Heart left ventricle (tissue), 16 donors: ENCODE measurements around the gene ZFP37. TPM values are rescaled to one million over a fixed set of nuclear protein-coding genes. Genes with fewer than 3 reads are reported as not detected.
"Not testable (repeated sequence)": the region's sequence is repeated elsewhere in the genome, so short reads cannot be mapped to it uniquely, and the experiment has no call there.

Source experiments
- ATAC-seq, 4 donors: fragments of 200-7000 bp; cut with Tn5 transposase; one replicate each; pipeline ENCODE4 v1.9.1; 2020 to 2022; ENCODE audit warnings: moderate library complexity in 4 of 4, mild to moderate bottlenecking in 3 of 4, moderate number of reproducible peaks in 1 of 4
- DNase-seq, 5 donors: peaks; one replicate each; pipeline ENCODE4 v3.0.0-alpha.2; 2020
- H3K27ac ChIP-seq, 12 donors: fragments of 200-600 bp; sonication (generic) in 4 of 12; one replicate each; pipeline versions ENCODE4 v1.5.0 to v1.8.0; 2016 to 2022; ENCODE audit warnings: mild to moderate bottlenecking in 2 of 12
- H3K27me3 ChIP-seq, 9 donors: fragments of 200-600 bp; sonication (generic) in 2 of 9; one replicate each; pipeline versions ENCODE4 v1.5.1 to v1.8.0; 2016 to 2022; ENCODE audit warnings: mild to moderate bottlenecking in 3 of 9
- H3K36me3 ChIP-seq, 9 donors: fragments of 200-600 bp; sonication (generic) in 2 of 9; one replicate each; pipeline versions ENCODE4 v1.5.0 to v1.8.0; 2018 to 2022; ENCODE audit warnings: mild to moderate bottlenecking in 2 of 9
- H3K4me1 ChIP-seq, 12 donors: fragments of 200-600 bp; sonication (generic) in 4 of 12; one replicate each; pipeline versions ENCODE4 v1.5.0 to v1.8.0; 2016 to 2022; ENCODE audit warnings: mild to moderate bottlenecking in 3 of 12
- H3K4me3 ChIP-seq, 12 donors: fragments of 200-600 bp; sonication (generic) in 4 of 12; one replicate each; pipeline versions ENCODE4 v1.5.0 to v1.8.0; 2017 to 2022; ENCODE audit warnings: mild to moderate bottlenecking in 9 of 12, moderate library complexity in 4 of 12
- H3K9me3 ChIP-seq, 12 donors: fragments of 200-600 bp; sonication (generic) in 4 of 12; one replicate each; pipeline versions ENCODE4 v1.5.0 to v1.8.0; 2016 to 2022; ENCODE audit warnings: mild to moderate bottlenecking in 1 of 12
- POLR2A ChIP-seq, 2 donors: fragments of 450-650 bp; IDR thresholded peaks; one replicate each; pipeline ENCODE4 v1.6.1; 2017; ENCODE audit warnings: antibody characterized with exemption in 2 of 2, mild to moderate bottlenecking in 2 of 2, moderate library complexity in 2 of 2
- WGBS, 4 donors: extraction: QIAGEN DNeasy Blood & Tissue Kit in 2 of 4; methylation state at CpG; one replicate each; pipeline versions ENCODE4 v1.1.5 to v1.1.7; 2013 to 2018; 5-methylcytosine and 5-hydroxymethylcytosine counted together
- intact Hi-C, 10 donors: fragments of 100-400 bp; cut with DNase I; formaldehyde crosslinking; loops; one replicate each; pipeline versions ENCODE4 v1.11.1 to v1.14.2; 2022
- long read RNA-seq, 3 donors: library from polyadenylated mRNA; unstranded; transcript quantifications; one replicate each; pipeline ENCODE4 v2.0.0, GENCODE V29; 2020 to 2021
- polyA plus RNA-seq, 2 donors: library from polyadenylated mRNA; stranded (reverse); fragments of 200-250 nt; gene quantifications; one replicate each; pipeline ENCODE4 v1.2.3, GENCODE V29; 2013
- total RNA-seq, 9 donors: library from RNA; depleted of rRNA in 2 of 9; stranded (reverse); fragments of >200 nt in 2 of 9; fragmentation: NEBNext Ultra II Directional in 3 of 9; extraction: Animal tissue kit (Norgen Biotek cat#: 25700) in 3 of 9; gene quantifications; one replicate each; pipeline versions ENCODE4 v1.1.0 to v1.2.4, GENCODE V29; 2016 to 2023
- TF ChIP-seq, protein P1 (sequence below), 12 donors: fragments of 200-600 bp; sonication (generic) in 4 of 12; IDR thresholded peaks; one replicate each; pipeline versions ENCODE4 v1.5.0 to v1.8.0; 2018 to 2022; ENCODE audit warnings: antibody characterized with exemption in 12 of 12, mild to moderate bottlenecking in 5 of 12
- donor health status: ischemic (EF 13 %, LVEDD 7.1; RV severe dilation, severe dysfunction).
- donor health status: healthy with polysubstance abuse.
- donor health status: DM: no; HTN: yes; CAD: no.
- donor health status: DM: no; HTN: no; CAD: no.
- donor health status: ischemic (EF 25% LVEDD 6.9; RV normal size, moderate dysfunction).
- donor health status: ischemic (EF 25% LVEDD 5.7; RV mildly dilated, moderate dysfunction).
- donor health status: healthy.
- donor health status: DM: yes; HTN: yes; CAD: no.
- donor health status: ischemic (EF 35%, LVEDD 5.7; RV mildly dilated, moderate dysfunction).
- donor health status: nonischemic (EF 11% LVEDD 7.7; RV severe dilation, severe dysfunction).
- donor health status: DM: yes; HTN: yes; CAD: no.
- donor health status: PGD.
- donor health status: ischemic (EF 29% LVEDD 5.4; RV normal size, mild dysfunction).
- donor health status: nonischemic (EF 23%, LVEDD 6.1; RV moderate dilation, normal function).

The ZFP37 gene
- total RNA-seq (1 to 10 TPM in 5 of 9 donors, under 1 TPM in 4; 0.51 to 3.1 (median 1.0) TPM), polyA plus RNA-seq (1 to 10 TPM in 1 of 2 donors, under 1 TPM in 1; 0.34 to 1.1 TPM)
- long read RNA-seq, donor 1, full-length matches to known transcripts, result 3 of 4 reads
- long read RNA-seq, donor 1, partial matches to known transcripts, result 0 of 4 reads
- long read RNA-seq, donor 1, other reads (novel, unspliced or antisense), result 1 of 4 reads
- long read RNA-seq, donor 2, result 0 reads
- long read RNA-seq, donor 3, full-length matches to known transcripts, result 2 of 2 reads
- long read RNA-seq, donor 3, partial matches to known transcripts, result 0 of 2 reads
- long read RNA-seq, donor 3, other reads (novel, unspliced or antisense), result 0 of 2 reads

DNA sequence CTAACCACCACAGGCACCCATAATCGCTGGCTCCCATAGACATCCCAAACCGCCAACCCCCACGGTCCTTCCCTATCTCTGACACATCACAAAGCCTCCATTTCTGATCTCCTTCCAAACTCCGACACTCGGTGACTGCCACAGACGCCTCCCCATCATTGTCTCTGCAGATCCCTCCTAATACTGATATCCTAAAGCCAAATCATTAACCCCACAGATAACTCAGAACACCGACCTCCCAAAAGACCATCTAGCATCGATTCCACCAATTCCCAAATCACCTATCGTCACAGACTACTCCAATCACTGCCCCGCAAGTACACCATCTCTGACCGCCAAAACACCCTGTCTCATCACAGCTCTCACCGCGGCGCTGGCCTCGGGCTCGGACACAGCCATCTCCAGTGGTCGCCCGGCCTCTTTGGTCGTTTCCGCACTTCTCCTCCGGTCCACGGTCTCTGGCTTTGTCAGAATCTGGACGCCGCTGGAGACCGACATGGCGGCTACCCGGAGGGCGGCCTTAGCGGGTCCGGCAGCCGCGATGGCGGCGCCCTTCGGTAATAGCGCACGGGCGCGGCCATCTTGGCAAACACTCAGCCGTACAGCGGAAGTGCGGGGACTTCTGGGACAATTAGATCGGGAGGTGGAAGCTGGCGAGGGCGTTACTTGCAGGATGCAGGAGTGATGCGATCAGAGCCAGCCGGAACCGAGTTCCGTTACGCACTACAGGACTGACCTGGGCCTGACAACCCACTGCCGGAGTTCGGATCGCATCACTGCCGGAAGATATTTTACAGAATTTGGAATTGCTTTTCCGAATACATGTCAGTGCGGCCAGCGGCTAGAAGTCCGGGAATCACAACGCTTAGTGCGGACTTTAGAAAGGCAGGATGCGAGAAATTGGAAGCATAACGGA, at the start of gene ZFP37:
Gene ZFP37 (minus strand): TSS at position 534 of the 916 bp plus-strand sequence. CDS start 36 bp downstream, at position 498.
- intact Hi-C loops, result loop anchor here in 1 of 10 donors (10.0 kb wide), 1 partner anchor 98 kb away; the partner anchor contains the start of gene SLC31A2
- Histone ChIP-seq H3K36me3 (peaks cover 0 to 2% (median 0%) of the 10 kb centered on the region in 9 donors), H3K9me3 (peaks cover 0 to 75% (median 46%) of the 10 kb centered on the region in 12 donors), H3K4me1 (peaks cover 0 to 9% (median 0%) of the 10 kb centered on the region in 12 donors), H3K27me3 (peaks cover 10 to 30% (median 22%) of the 10 kb centered on the region in 9 donors), H3K27ac (peak within 1 kb of the TSS in 11 of 12 donors; percentile 22 to 83 (median 77)), H3K4me3 (peak within 1 kb of the TSS; percentile 33 to 91 (median 78))
- WGBS, 4 donors, result 1 to 3% (median 2%) methylated on average over 62 of the region's 62 CpGs
- DNase-seq (peak; percentile 94 to 96 (median 95)), ATAC-seq (peak; percentile 97 to 100 (median 100))
- TF ChIP-seq, protein P1, sequence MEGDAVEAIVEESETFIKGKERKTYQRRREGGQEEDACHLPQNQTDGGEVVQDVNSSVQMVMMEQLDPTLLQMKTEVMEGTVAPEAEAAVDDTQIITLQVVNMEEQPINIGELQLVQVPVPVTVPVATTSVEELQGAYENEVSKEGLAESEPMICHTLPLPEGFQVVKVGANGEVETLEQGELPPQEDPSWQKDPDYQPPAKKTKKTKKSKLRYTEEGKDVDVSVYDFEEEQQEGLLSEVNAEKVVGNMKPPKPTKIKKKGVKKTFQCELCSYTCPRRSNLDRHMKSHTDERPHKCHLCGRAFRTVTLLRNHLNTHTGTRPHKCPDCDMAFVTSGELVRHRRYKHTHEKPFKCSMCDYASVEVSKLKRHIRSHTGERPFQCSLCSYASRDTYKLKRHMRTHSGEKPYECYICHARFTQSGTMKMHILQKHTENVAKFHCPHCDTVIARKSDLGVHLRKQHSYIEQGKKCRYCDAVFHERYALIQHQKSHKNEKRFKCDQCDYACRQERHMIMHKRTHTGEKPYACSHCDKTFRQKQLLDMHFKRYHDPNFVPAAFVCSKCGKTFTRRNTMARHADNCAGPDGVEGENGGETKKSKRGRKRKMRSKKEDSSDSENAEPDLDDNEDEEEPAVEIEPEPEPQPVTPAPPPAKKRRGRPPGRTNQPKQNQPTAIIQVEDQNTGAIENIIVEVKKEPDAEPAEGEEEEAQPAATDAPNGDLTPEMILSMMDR (IDR thresholded peaks at IDR 0.05), result peak in 1 of 12 donors; percentile 23
- peak in 1 of 2 donors; percentile 32 for TF ChIP-seq POLR2A (IDR thresholded peaks at IDR 0.05)

DNA sequence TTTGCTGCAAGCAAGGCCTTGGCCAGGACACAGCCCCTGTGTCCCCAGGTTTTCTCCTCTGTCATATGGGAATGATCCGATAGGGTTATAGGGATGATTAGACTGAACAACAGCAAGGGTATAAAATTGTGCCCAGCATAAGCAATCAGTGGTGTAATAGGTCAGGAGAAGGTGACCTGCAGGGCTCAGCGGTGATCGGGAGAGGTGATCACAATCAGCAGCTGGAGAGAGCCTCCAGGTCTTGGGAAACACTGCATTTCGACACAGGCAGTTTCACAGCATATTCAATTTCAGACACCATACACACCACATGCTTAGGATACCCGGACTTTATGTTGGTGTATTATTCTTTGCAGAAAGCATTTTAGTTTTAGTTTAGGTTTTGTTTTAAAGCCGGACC, 48.8 kb upstream of the ZFP37 start:
- no CpG with 5 or more reads among the region's 6 CpGs for WGBS, 4 donors
- not testable (repeated sequence) for H3K4me3 ChIP-seq, H3K27me3 ChIP-seq, H3K4me1 ChIP-seq, H3K27ac ChIP-seq, H3K9me3 ChIP-seq, H3K36me3 ChIP-seq, ATAC-seq, DNase-seq
- intact Hi-C loops, result loop anchor here in 1 of 10 donors (10.0 kb wide), 1 partner anchor 181 kb away; no protein-coding TSS in a partner anchor

DNA sequence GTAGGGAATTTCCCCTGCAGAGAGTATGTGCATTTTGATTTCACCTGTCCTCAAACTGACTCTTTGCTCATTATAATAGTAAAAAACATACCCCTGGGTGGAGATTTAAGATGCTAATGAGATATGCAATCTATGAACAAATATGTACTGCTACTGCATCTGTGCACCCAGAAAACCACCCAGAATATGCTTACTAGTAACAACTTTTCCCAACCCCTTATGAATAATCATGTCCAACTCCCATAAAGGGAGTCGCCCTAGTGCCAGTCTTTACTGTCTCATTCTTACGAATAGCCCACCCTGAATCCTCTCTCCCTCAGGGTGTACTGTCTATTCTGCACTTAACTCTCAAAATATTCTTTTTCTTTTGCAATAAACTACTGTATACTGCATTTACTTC, 39.0 kb upstream of the ZFP37 start:
- H3K4me1 ChIP-seq, result no peaks in the 10 kb centered on the region
- peaks cover under 1 to 79% (median 37%) of the 10 kb centered on the region in 9 donors for H3K27me3 ChIP-seq
- intact Hi-C loops, result loop anchor here in 3 of 10 donors (10.0 kb wide), 2 partner anchors 161 to 171 kb away; no protein-coding TSS in a partner anchor
- ATAC-seq, result no peak
- H3K36me3 ChIP-seq, result no peaks in the 10 kb centered on the region
- no peaks in the 10 kb centered on the region for H3K9me3 ChIP-seq
- no peak overlapping the region for H3K27ac ChIP-seq
- 53 to 74% (median 65%) methylated on average over 2 of the region's 2 CpGs for WGBS, 4 donors
- DNase-seq, result no peak
- H3K4me3 ChIP-seq, result no peak overlapping the region
- TF ChIP-seq POLR2A (IDR thresholded peaks at IDR 0.05), result no peak
- TF ChIP-seq, protein P1 (IDR thresholded peaks at IDR 0.05), result no peak

DNA sequence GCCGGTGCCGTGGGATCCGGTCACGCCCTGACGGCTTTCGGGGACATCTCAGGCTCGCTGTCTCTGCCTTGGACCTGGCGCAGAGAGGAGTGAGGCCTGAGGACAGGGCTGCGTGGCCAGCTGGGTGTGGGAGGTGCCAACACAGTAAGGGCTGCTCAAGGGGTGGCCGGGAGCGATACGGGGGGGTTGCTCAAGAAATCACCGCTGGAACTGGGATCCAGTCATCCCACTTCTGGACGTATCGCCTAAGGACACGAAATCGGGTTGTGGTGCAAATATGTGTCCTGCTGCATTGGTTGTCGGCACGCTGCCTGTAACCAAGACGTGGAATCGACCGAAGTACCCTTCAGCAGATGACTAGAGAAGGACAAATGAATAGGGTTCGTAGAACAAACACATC, 33.4 kb upstream of the ZFP37 start:
- H3K4me3 ChIP-seq, H3K4me1 ChIP-seq, H3K36me3 ChIP-seq, ATAC-seq, H3K27ac ChIP-seq, H3K9me3 ChIP-seq: not testable (repeated sequence)
- peak in 2 of 5 donors; percentile 16 to 40 for DNase-seq
- 36 to 71% (median 49%) methylated on average over 15 to 16 of the region's 23 CpGs for WGBS, 4 donors
- intact Hi-C loops, result loop anchor here in 3 of 10 donors (10.0 kb wide), 2 partner anchors 155 to 165 kb away; no protein-coding TSS in a partner anchor
- peaks cover 14 to 59% (median 43%) of the 10 kb centered on the region in 9 donors for H3K27me3 ChIP-seq

DNA sequence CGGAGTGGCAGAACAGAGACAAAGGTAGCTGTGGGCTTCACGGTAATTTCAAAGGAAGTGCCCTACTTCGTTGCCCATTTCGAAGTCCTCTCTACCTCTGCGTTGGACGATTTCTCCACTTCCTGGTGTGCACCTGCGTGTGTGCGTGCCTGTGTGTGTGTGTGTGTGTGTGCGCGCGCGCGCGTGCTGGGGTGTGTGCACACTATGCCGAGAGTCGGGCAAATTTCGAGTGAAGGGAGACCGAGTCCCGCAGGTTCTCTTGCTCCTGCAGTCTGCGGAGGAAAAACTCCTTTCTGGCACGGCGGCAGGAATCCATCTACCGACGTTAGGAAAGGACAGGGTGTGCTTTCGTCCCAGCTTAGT, 32.6 kb upstream of the ZFP37 start:
- peak in 1 of 5 donors; percentile 3 for DNase-seq
- ATAC-seq, H3K4me3 ChIP-seq, H3K36me3 ChIP-seq, H3K4me1 ChIP-seq, intact Hi-C loops, H3K27ac ChIP-seq, H3K9me3 ChIP-seq: not testable (repeated sequence)
- H3K27me3 ChIP-seq, result peaks cover 14 to 51% (median 40%) of the 10 kb centered on the region in 9 donors
- WGBS, 4 donors, result 15 to 20% methylated on average over 12 to 13 of the region's 25 CpGs; no CpG with 5 or more reads in 2 of the 4 donors

DNA sequence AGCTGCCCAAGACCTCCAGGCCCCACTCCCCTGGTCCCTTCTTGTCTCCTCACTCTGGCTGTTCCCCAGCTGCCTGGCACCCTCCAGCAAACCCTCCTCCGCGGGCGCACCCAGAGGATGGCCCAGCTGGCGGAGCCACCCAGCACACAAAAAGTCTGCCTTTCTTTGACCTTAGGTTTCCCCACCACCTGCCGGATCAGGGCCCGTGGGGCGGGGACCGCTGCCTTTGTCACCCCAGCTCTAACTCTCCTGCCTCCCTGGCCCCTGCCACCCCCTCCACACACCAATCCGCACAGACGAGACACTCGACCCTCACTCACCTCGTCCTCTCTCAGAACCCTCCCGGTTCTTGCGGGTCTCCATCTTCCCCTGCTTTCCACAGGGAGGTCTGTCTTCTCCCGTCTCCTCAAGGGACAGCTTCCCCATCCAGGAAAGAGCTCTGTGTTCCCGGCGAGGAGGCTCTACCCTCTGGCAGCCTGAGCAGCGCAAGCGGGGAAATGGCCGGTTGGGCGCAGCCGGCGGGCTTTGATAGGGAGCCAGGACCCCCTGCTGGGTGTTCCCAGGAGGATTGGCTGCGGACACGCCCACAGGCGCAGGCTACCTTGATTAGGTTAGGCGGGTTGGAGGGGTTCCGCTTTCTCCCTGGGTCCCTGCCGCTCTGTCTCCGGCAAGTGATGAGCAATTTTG, 32.1 kb upstream of the ZFP37 start:
- WGBS, 4 donors, result 5 to 35% (median 8%) methylated on average over 15 to 23 of the region's 30 CpGs; no CpG with 5 or more reads in 1 of the 4 donors
- ATAC-seq, H3K36me3 ChIP-seq, H3K9me3 ChIP-seq, H3K4me3 ChIP-seq, H3K4me1 ChIP-seq, intact Hi-C loops, H3K27ac ChIP-seq: not testable (repeated sequence)
- peaks cover 14 to 46% (median 36%) of the 10 kb centered on the region in 9 donors for H3K27me3 ChIP-seq
- DNase-seq, result peak in 1 of 5 donors; percentile 30

DNA sequence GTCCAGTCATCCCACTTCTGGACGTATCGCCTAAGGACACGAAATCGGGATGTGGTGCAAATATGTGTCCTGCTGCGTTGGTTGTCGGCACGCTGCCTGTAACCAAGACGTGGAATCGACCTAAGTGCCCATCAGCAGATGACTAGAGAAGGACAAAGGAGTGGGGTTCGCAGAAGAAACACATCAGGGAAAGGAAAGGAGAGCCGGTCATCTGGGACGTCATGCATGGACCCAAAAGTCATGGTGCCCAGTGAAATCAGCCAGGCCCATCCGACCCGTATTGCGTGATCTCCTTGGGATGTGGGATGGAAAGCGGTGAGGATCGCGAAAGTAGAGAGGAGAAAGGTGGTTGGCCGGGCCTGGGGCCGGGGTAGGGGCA, 6.4 kb upstream of the ZFP37 start:
- intact Hi-C loops, H3K27ac ChIP-seq, H3K4me3 ChIP-seq, H3K36me3 ChIP-seq, H3K4me1 ChIP-seq, ATAC-seq: not testable (repeated sequence)
- peaks cover 17 to 41% (median 29%) of the 10 kb centered on the region in 9 donors for H3K27me3 ChIP-seq
- WGBS, 4 donors, result 34 to 71% (median 53%) methylated on average over 14 to 18 of the region's 20 CpGs
- peak in 2 of 5 donors; percentile 20 to 70 for DNase-seq
- peaks cover 0 to 35% (median 8%) of the 10 kb centered on the region in 12 donors for H3K9me3 ChIP-seq
